WTC11 (cell line): ENCODE results near the gene SETD1B.

Experiments
- CREM ChIP-seq: sonication (generic); formaldehyde crosslinking; IDR thresholded peaks from 2 replicates; pipeline ENCODE4 v1.8.1; 2022; ENCODE audit warnings: mild to moderate bottlenecking, missing genetic modification reagents, moderate library complexity
- ELF4 ChIP-seq: sonication (generic); formaldehyde crosslinking; IDR thresholded peaks from 2 replicates; pipeline ENCODE4 v1.8.1; 2022; ENCODE audit warnings: low read depth, mild to moderate bottlenecking, moderate library complexity, missing genetic modification reagents
- KAT7 ChIP-seq: sonication (generic); formaldehyde crosslinking; IDR thresholded peaks from 2 replicates; pipeline ENCODE4 v1.8.1; 2023; ENCODE audit warnings: missing genetic modification reagents, mild to moderate bottlenecking, borderline replicate concordance
- SMAD3 ChIP-seq: sonication (generic); formaldehyde crosslinking; IDR thresholded peaks from 2 replicates; pipeline ENCODE4 v1.8.0; 2022; ENCODE audit warnings: missing genetic modification reagents, mild to moderate bottlenecking, borderline replicate concordance
- SP1 ChIP-seq: sonication (generic); formaldehyde crosslinking; conservative IDR thresholded peaks from 2 replicates; pipeline ENCODE4 v1.8.1; 2022; ENCODE audit warnings: missing genetic modification reagents
- ZBTB21 ChIP-seq: sonication (generic); formaldehyde crosslinking; IDR thresholded peaks from 2 replicates; pipeline ENCODE4 v1.8.1; 2023; ENCODE audit warnings: mild to moderate bottlenecking, missing genetic modification reagents, borderline replicate concordance
- TF ChIP-seq, protein P1 (sequence below): fragments of 200-600 bp; IDR thresholded peaks from 2 replicates; pipeline ENCODE4 v1.8.0; 2022; ENCODE audit warnings: antibody characterized with exemption
- TF ChIP-seq, protein P2 (sequence below): sonication (generic); formaldehyde crosslinking; IDR thresholded peaks from 2 replicates; pipeline ENCODE4 v1.8.1; 2023; ENCODE audit warnings: mild to moderate bottlenecking, missing genetic modification reagents, borderline replicate concordance
- TF ChIP-seq, protein P3 (sequence below): sonication (generic); formaldehyde crosslinking; IDR thresholded peaks from 2 replicates; pipeline ENCODE4 v1.8.0; 2022; ENCODE audit warnings: mild to moderate bottlenecking, missing genetic modification reagents
- TF ChIP-seq, protein P4 (sequence below): sonication (generic); formaldehyde crosslinking; IDR thresholded peaks from 2 replicates; pipeline ENCODE4 v1.8.0; 2023; ENCODE audit warnings: mild to moderate bottlenecking, missing genetic modification reagents
- TF ChIP-seq, protein P5 (sequence below): sonication (generic); formaldehyde crosslinking; IDR thresholded peaks from 2 replicates; pipeline ENCODE4 v1.8.0; 2023; ENCODE audit warnings: missing genetic modification reagents
- TF ChIP-seq, protein P6 (sequence below): sonication (generic); formaldehyde crosslinking; IDR thresholded peaks from 2 replicates; pipeline ENCODE4 v1.8.0; 2022; ENCODE audit warnings: missing genetic modification reagents

DNA sequence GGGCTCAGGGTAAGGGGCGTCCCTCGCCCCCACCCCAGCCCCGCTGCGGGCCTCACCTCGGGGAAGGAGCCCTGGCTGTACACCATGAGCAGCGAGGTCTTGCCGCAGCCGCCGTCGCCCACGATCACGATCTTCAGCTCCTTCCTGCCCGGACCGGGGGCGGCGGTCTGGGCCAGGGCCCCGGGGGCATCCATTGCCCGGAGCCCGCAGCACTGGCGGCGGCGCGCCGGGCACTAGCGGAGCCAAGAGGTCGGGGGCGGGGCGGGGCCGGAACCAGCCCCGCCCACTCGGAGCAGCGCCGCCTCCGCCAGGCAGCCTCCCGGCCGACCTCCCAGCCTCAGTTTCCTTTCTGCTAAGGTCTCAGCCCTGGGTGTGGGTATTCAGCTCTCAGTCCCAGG, 10.4 kb upstream of the SETD1B start, which contains the start of gene RHOF:
- no peak for TF ChIP-seq SMAD3 (CRISPR knock-in tag)
- TF ChIP-seq SP1 (CRISPR knock-in tag) = no peak
- no peak for TF ChIP-seq KAT7 (CRISPR knock-in tag)
- TF ChIP-seq, protein P1, sequence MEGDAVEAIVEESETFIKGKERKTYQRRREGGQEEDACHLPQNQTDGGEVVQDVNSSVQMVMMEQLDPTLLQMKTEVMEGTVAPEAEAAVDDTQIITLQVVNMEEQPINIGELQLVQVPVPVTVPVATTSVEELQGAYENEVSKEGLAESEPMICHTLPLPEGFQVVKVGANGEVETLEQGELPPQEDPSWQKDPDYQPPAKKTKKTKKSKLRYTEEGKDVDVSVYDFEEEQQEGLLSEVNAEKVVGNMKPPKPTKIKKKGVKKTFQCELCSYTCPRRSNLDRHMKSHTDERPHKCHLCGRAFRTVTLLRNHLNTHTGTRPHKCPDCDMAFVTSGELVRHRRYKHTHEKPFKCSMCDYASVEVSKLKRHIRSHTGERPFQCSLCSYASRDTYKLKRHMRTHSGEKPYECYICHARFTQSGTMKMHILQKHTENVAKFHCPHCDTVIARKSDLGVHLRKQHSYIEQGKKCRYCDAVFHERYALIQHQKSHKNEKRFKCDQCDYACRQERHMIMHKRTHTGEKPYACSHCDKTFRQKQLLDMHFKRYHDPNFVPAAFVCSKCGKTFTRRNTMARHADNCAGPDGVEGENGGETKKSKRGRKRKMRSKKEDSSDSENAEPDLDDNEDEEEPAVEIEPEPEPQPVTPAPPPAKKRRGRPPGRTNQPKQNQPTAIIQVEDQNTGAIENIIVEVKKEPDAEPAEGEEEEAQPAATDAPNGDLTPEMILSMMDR = no peak
- no peak for TF ChIP-seq ELF4 (CRISPR knock-in tag)
- TF ChIP-seq, protein P2, sequence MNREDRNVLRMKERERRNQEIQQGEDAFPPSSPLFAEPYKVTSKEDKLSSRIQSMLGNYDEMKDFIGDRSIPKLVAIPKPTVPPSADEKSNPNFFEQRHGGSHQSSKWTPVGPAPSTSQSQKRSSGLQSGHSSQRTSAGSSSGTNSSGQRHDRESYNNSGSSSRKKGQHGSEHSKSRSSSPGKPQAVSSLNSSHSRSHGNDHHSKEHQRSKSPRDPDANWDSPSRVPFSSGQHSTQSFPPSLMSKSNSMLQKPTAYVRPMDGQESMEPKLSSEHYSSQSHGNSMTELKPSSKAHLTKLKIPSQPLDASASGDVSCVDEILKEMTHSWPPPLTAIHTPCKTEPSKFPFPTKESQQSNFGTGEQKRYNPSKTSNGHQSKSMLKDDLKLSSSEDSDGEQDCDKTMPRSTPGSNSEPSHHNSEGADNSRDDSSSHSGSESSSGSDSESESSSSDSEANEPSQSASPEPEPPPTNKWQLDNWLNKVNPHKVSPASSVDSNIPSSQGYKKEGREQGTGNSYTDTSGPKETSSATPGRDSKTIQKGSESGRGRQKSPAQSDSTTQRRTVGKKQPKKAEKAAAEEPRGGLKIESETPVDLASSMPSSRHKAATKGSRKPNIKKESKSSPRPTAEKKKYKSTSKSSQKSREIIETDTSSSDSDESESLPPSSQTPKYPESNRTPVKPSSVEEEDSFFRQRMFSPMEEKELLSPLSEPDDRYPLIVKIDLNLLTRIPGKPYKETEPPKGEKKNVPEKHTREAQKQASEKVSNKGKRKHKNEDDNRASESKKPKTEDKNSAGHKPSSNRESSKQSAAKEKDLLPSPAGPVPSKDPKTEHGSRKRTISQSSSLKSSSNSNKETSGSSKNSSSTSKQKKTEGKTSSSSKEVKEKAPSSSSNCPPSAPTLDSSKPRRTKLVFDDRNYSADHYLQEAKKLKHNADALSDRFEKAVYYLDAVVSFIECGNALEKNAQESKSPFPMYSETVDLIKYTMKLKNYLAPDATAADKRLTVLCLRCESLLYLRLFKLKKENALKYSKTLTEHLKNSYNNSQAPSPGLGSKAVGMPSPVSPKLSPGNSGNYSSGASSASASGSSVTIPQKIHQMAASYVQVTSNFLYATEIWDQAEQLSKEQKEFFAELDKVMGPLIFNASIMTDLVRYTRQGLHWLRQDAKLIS = no peak
- TF ChIP-seq, protein P3, sequence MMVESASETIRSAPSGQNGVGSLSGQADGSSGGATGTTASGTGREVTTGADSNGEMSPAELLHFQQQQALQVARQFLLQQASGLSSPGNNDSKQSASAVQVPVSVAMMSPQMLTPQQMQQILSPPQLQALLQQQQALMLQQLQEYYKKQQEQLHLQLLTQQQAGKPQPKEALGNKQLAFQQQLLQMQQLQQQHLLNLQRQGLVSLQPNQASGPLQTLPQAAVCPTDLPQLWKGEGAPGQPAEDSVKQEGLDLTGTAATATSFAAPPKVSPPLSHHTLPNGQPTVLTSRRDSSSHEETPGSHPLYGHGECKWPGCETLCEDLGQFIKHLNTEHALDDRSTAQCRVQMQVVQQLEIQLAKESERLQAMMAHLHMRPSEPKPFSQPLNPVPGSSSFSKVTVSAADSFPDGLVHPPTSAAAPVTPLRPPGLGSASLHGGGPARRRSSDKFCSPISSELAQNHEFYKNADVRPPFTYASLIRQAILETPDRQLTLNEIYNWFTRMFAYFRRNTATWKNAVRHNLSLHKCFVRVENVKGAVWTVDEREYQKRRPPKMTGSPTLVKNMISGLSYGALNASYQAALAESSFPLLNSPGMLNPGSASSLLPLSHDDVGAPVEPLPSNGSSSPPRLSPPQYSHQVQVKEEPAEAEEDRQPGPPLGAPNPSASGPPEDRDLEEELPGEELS = no peak; the same call in 1 of the 2 replicates
- TF ChIP-seq, protein P4, sequence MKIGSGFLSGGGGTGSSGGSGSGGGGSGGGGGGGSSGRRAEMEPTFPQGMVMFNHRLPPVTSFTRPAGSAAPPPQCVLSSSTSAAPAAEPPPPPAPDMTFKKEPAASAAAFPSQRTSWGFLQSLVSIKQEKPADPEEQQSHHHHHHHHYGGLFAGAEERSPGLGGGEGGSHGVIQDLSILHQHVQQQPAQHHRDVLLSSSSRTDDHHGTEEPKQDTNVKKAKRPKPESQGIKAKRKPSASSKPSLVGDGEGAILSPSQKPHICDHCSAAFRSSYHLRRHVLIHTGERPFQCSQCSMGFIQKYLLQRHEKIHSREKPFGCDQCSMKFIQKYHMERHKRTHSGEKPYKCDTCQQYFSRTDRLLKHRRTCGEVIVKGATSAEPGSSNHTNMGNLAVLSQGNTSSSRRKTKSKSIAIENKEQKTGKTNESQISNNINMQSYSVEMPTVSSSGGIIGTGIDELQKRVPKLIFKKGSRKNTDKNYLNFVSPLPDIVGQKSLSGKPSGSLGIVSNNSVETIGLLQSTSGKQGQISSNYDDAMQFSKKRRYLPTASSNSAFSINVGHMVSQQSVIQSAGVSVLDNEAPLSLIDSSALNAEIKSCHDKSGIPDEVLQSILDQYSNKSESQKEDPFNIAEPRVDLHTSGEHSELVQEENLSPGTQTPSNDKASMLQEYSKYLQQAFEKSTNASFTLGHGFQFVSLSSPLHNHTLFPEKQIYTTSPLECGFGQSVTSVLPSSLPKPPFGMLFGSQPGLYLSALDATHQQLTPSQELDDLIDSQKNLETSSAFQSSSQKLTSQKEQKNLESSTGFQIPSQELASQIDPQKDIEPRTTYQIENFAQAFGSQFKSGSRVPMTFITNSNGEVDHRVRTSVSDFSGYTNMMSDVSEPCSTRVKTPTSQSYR (CRISPR knock-in tag) = no peak
- TF ChIP-seq, protein P5, sequence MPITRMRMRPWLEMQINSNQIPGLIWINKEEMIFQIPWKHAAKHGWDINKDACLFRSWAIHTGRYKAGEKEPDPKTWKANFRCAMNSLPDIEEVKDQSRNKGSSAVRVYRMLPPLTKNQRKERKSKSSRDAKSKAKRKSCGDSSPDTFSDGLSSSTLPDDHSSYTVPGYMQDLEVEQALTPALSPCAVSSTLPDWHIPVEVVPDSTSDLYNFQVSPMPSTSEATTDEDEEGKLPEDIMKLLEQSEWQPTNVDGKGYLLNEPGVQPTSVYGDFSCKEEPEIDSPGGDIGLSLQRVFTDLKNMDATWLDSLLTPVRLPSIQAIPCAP = no peak
- TF ChIP-seq, protein P6, sequence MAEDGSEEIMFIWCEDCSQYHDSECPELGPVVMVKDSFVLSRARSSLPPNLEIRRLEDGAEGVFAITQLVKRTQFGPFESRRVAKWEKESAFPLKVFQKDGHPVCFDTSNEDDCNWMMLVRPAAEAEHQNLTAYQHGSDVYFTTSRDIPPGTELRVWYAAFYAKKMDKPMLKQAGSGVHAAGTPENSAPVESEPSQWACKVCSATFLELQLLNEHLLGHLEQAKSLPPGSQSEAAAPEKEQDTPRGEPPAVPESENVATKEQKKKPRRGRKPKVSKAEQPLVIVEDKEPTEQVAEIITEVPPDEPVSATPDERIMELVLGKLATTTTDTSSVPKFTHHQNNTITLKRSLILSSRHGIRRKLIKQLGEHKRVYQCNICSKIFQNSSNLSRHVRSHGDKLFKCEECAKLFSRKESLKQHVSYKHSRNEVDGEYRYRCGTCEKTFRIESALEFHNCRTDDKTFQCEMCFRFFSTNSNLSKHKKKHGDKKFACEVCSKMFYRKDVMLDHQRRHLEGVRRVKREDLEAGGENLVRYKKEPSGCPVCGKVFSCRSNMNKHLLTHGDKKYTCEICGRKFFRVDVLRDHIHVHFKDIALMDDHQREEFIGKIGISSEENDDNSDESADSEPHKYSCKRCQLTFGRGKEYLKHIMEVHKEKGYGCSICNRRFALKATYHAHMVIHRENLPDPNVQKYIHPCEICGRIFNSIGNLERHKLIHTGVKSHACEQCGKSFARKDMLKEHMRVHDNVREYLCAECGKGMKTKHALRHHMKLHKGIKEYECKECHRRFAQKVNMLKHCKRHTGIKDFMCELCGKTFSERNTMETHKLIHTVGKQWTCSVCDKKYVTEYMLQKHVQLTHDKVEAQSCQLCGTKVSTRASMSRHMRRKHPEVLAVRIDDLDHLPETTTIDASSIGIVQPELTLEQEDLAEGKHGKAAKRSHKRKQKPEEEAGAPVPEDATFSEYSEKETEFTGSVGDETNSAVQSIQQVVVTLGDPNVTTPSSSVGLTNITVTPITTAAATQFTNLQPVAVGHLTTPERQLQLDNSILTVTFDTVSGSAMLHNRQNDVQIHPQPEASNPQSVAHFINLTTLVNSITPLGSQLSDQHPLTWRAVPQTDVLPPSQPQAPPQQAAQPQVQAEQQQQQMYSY = no peak
- no peak for TF ChIP-seq ZBTB21 (CRISPR knock-in tag)
- no peak for TF ChIP-seq CREM
